ENCODE measurements around the gene GRIK5. TPM values are rescaled to one million over a fixed set of nuclear protein-coding genes. Genes with fewer than 3 reads are reported as not detected.

GRIK5 gene
- total RNA-seq, 2 experiments from 2014 or later = 0.73 to 1.3 TPM

GRCh38 chr19:42086770-42087550, 17.0 kb upstream of the GRIK5 start:
- BruUV-seq (replicated peaks) = no TSS peak
- no peak for DNase-seq (ENCODE audit: low spot score)

DNA sequence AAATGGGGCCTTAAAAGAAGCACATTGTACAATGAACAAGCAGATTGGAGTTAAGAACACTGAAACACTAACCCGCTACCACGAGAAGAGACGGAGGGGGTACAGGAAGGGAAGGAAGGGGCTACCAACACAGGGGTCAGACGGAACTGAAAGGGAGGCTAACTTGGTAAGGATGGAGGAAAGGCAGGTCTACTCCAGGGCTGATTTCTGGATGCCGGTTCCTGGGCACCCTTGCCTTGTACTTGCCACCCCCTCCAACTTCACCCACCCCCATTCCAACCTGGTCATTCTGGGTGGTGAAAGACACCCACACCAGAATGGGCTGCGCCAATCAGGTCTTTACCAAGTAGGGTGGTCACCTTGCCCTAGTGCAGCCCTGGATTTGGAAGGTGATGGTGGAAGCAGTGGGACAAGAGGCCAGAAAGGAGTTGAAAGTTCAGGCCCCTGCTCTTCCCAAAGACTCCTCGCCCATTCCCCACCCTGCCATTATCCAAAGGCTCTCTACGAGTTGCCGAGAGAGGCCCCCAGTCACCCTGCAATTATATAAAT, 16.3 kb upstream of the GRIK5 start:
- TF ChIP-seq CTCF (conservative IDR thresholded peaks at IDR 0.05; ENCODE audit: low read length) (no peak), EZH2phosphoT487 (IDR thresholded peaks at IDR 0.05; ENCODE audit: borderline replicate concordance, low read depth, low read length) (no peak)
- no TSS peak for BruUV-seq (replicated peaks)
- Histone ChIP-seq H3K27ac (ENCODE audit: low read depth, low read length, poor library complexity, severe bottlenecking) (no peak overlapping the region), H3K4me3 (ENCODE audit: low read depth, low read length, poor library complexity, severe bottlenecking) (no peak overlapping the region), H3K9me3 (ENCODE audit: low read length) (no peaks in the 10 kb centered on the region), H4K20me1 (ENCODE audit: insufficient read depth, low read length) (no peaks in the 10 kb centered on the region), H2AFZ (ENCODE audit: low read length) (no peak overlapping the region), H3K9me2 (ENCODE audit: insufficient read depth, low read length) (no peaks in the 10 kb centered on the region), H3K79me2 (ENCODE audit: insufficient read depth, low read depth, low read length) (peaks cover 10% of the 10 kb centered on the region; the same call in 1 of the 2 replicates), H3K4me1 (ENCODE audit: insufficient read depth, low read length, poor library complexity, severe bottlenecking) (peaks cover 35% of the 10 kb centered on the region), H3K4me2 (ENCODE audit: low read length) (no peak overlapping the region), H3K36me3 (ENCODE audit: insufficient read depth, low read length) (peaks cover 37% of the 10 kb centered on the region)
- CTCF ChIA-PET (ENCODE audit: unreplicated experiment) = no interaction called here
- no peak for DNase-seq (ENCODE audit: low spot score)
- intact Hi-C loops (cut with micrococcal nuclease; ENCODE audit: unreplicated experiment) = no loop called here
- POLR2A ChIA-PET = no interaction called here

More at GRCh38 chr19:42086770-42087550, 17.0 kb upstream of the GRIK5 start:
- peaks cover 3% of the 10 kb centered on the region; the same call in 1 of the 2 replicates for H3K79me2 ChIP-seq (ENCODE audit: insufficient read depth, low read depth, low read length)
- ChIA-PET CTCF (ENCODE audit: unreplicated experiment) (no interaction called here), POLR2A (no interaction called here)
- no peak overlapping the region for H3K27ac ChIP-seq (ENCODE audit: low read depth, low read length, poor library complexity, severe bottlenecking)
- no peaks in the 10 kb centered on the region for H4K20me1 ChIP-seq (ENCODE audit: insufficient read depth, low read length)
- no peaks in the 10 kb centered on the region for H3K9me2 ChIP-seq (ENCODE audit: insufficient read depth, low read length)
- no peak overlapping the region for H2AFZ ChIP-seq (ENCODE audit: low read length)
- no peak overlapping the region for H3K4me2 ChIP-seq (ENCODE audit: low read length)
- intact Hi-C loops (cut with micrococcal nuclease; ENCODE audit: unreplicated experiment) = no loop called here
- peaks cover 35% of the 10 kb centered on the region for H3K4me1 ChIP-seq (ENCODE audit: insufficient read depth, low read length, poor library complexity, severe bottlenecking)
- H3K4me3 ChIP-seq (ENCODE audit: low read depth, low read length, poor library complexity, severe bottlenecking) = no peak overlapping the region
- H3K36me3 ChIP-seq (ENCODE audit: insufficient read depth, low read length) = peaks cover 37% of the 10 kb centered on the region
- no peaks in the 10 kb centered on the region for H3K9me3 ChIP-seq (ENCODE audit: low read length)
- TF ChIP-seq EZH2phosphoT487 (IDR thresholded peaks at IDR 0.05; ENCODE audit: borderline replicate concordance, low read depth, low read length) (no peak), CTCF (conservative IDR thresholded peaks at IDR 0.05; ENCODE audit: low read length) (no peak)

DNA sequence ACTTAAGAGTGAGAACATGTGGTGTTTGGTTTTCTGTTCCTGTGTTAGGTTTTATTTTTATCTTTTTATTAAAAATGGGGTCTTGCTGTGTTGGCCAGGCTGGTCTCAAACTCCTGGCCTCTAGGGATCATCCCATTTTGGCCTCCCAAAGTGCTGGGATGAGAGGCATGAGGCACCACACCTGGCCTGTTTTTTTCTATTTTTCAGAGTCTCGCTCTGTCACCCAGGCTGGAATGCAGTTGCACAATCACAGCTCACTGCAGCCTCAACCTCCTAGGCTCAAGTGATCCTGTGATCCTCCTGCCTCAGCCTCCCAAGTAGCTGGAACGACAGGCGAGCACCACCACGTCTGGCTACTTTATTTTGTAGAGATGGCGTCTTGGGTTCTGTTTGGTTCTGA, 13.5 kb upstream of the GRIK5 start:
- ChIA-PET CTCF (ENCODE audit: unreplicated experiment) (no interaction called here), POLR2A (no interaction called here)
- BruUV-seq (replicated peaks) = no TSS peak
- Histone ChIP-seq H3K79me2 (ENCODE audit: insufficient read depth, low read depth, low read length) (peaks cover 10% of the 10 kb centered on the region), H3K4me1 (ENCODE audit: insufficient read depth, low read length, poor library complexity, severe bottlenecking) (peaks cover 16% of the 10 kb centered on the region), H3K27ac (ENCODE audit: low read depth, low read length, poor library complexity, severe bottlenecking) (no peak overlapping the region), H3K9me3 (ENCODE audit: low read length) (no peaks in the 10 kb centered on the region), H3K36me3 (ENCODE audit: insufficient read depth, low read length) (peaks cover 48% of the 10 kb centered on the region), H2AFZ (ENCODE audit: low read length) (no peak overlapping the region), H3K9me2 (ENCODE audit: insufficient read depth, low read length) (no peaks in the 10 kb centered on the region), H3K4me2 (ENCODE audit: low read length) (no peak overlapping the region), H3K4me3 (ENCODE audit: low read depth, low read length, poor library complexity, severe bottlenecking) (no peak overlapping the region), H4K20me1 (ENCODE audit: insufficient read depth, low read length) (no peaks in the 10 kb centered on the region)
- TF ChIP-seq EZH2phosphoT487 (IDR thresholded peaks at IDR 0.05; ENCODE audit: borderline replicate concordance, low read depth, low read length) (no peak), CTCF (conservative IDR thresholded peaks at IDR 0.05; ENCODE audit: low read length) (no peak)
- no peak for DNase-seq (ENCODE audit: low spot score)
- intact Hi-C loops (cut with micrococcal nuclease; ENCODE audit: unreplicated experiment) = no loop called here

Measured in OCI-LY7 (cell line).